ENCODE measurements around the gene ANO2.
"Not testable (repeated sequence)": the region's sequence is repeated elsewhere in the genome, so short reads cannot be mapped to it uniquely, and the experiment has no call there.

Gene ANO2

DNA sequence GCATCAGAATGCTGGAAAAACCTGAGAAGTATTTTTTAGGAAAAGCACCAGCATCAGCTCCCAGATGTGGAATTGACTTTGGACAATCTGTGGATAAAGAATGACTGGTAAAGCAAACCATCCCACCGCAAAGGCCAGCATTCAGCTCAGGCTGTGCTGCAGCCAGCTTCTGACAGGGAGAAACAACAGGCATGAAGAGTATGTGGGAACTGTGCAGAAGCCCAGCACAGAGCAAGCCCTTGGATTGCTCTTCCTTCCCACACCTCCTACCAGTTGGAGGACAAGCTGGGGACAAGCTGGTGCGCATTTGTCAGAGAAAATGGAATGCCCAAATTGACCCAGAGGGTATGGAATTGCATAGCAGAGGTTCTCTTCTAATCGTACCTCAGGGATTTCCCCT, 228.1 kb downstream of the ANO2 start:
- no peak for DNase-seq

DNA sequence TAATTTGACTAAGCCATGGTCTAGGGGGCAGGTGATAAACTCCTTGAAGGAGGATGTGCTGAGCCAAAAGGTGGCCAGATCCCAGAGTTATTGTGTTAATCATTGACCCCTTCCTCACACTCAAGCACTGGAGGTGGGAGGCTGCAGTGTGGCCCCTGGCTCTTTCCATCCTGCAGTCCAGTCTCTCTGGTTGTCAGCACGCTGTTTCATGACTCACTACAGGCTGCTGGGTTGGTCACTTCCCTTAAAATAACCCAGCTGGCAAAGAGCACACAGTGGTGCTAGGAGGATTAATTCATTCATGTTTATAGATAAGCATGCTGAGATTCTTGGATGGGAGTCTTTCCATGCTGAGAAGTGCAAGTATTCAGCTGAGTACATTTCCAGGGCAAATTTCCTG, 228.9 kb downstream of the ANO2 start:
- no peak for DNase-seq

DNA sequence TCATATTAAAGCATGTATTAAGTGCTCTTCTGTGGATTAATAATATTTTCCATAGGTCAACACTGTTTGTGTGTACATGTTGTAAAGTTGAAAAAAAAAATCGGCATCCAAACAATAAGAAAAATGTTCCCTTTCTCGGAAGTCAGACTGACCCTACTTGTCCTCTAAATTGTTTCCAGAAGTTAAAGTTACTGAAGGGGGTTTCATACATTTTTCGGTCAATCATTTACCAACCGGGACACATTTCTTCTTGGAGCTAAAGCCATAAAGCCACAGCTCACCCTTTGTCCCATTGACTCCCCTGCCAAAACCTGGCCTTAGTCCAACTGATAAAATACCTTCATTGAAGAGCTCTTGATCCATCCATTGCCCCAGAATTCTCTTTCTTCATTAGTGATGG, 230.0 kb downstream of the ANO2 start:
- DNase-seq: no peak

DNA sequence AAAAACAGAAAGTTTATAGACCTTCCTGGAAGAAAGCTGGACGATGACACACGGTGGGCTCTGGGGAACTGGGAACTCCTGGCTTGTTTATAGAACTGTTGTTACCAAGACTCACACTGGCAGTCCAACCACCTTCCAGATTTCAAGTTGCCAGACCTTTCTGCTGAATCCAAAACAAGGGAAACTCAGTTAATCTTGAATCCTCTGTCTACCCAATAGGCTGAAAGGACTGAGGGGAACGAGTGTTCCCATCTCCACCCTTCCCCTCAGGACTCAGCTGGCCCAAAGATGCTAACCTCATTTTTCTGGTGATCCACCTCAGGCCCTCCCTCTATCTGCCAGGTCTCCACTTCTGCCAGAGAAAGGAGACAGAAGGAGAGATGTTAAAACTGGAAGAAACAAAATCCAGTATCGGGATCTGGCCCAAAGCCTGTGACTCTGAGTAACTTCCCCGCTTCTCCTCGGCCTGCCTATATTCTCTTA, 231.4 kb downstream of the ANO2 start:
- no peak for DNase-seq

DNA sequence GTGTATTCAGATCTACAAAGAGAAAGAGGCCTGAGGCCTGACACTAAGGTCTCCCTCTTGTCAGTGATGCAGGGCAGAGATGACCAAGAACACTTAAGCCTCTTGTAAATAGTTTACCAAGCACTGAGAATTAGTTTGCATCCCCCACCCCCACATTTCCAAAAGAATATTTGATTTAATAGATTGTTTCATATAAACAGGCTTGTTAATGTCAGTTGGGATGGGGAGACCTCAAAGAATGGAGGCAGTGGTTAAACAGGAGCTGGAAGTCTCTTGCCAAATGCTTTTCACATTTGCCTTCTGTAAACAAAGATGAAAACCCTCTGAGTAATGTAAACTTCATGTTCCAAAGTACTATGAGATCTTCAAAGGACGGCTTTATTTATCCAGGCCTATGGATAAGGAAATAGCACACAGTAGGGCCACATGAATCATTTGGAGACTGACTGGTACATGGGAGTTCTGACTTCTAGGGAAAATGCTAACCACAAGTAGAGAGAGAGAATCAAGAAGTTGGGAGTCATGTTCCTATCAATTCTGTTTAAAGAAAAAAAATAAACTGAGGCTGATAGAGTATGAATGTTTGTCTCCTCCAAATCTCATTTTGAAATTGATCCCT, 234.7 kb downstream of the ANO2 start:
- DNase-seq: no peak

DNA sequence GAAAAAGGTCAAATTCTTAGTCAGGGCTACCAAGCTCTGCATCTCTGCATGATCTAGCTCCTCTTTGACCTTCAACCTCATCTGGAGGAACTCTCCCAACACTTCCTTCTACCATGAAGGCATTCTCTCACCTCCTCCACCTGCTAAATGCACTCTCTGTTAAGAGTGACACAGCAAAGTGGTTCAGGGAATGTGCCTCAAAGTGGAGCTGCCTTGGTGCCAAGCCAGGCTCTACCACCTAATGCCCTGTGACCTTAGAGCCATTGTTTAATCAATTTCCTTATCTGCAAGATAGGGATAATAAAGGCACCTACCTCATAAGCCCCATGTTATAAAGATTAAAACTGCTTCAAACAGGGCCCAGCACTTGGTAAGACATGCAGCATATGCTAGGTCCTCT, 236.7 kb downstream of the ANO2 start:
- no peak for DNase-seq

DNA sequence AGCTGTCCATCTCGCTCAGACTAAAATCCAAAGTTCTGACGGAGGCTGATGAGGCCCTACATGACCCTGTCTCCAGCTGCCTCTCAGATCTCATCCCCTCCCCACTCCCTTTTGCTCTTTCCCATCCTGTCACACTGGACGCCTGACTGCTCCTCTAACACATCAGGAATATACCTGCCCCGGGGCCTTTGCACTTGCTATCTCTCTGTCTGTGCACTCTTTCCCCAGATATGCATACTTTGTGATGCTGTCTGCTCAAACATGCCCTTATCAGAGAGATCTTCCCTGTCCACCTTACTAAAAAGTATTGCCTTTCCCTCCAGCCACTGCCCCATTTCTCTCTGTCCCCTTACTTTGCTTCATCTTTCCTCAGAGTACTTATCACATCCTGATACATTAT, 238.8 kb downstream of the ANO2 start:
- DNase-seq: no peak

DNA sequence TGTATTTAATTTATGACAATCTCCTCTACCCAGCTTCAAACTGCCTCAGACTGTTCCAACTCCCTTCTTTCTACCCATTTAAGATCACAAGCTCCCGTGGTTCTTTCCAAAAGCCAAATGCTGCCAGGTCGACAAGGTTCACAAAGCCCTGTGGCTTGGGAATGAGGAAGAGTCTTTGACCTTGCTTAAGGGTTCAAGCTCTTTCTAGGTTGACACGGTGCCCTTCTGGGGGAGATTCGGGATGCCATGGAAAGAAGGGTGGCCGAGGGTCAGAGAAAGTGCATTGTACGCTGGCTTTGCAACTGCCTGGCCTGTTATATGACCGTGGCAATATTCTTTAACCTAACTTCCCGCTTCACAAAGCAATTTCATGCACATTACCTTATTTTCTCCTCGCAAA, 239.3 kb downstream of the ANO2 start:
- DNase-seq: no peak

DNA sequence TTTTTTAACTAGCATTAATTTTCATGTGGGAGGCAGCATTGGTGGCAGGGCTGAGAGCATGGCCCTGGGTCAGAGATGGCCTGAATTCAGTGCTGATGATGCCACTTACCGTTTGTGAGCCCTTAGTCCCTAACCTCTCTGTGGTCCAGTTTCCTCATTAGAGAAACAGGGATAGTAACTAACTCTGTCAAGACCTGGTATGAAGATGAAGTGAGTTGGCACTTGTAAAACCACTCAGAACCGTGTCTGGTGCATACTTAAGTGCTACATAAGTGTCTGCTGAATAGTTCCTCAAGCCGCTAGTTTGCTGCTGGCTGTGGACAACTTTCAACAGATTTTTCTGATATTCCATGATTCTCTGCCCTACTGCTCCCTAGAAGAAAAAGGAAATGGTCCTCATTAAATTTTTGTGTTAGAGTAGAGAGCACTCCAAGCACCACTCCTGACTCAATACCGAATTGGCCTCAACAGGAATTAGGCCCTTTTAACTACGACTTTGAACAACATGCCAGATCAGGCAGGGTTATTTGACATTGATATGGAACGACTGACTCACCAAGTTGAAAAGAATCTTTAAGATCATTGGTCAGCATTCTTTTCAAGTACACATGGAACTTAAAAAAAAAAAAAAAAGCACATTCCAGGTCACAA, 250.2 kb downstream of the ANO2 start:
- DNase-seq: no peak

DNA sequence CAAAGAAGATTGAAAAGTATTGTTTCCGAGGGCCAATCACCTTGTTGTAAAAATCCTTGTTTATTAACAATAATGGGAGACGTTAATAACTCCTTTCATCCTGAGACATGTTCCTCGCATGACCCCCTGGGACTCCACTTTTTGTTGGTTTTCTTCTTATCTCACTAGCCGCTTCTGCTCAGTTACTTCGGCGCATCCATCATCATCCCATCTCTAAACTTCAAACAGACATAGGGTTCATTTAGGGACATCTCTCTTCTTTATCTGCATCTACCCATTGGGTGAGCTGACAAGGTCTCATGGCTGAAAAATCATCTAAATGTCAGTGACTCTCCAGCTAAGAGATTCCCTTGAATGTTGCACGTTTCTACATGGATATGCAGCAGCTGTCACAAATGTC, 252.2 kb downstream of the ANO2 start:
- no peak for DNase-seq

DNA sequence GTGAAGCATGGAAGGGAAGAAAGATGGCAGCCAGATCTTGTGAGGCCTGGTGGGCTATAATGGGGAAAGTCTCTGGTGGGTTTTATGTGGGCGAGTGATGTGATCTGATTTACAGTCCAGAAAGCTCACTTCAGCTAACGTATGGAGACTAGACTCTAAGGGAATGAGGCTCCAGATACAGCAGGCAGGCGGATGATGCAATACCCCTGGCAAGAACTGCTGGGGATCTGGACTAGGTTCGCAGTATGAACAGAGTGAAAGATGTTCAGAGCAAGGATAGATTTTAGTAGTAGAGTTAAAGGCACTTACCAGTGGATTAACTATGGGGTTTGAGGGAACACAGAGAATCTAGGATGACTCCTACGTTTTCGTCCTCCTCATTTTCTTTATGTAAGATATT, 253.1 kb downstream of the ANO2 start:
- DNase-seq: no peak

DNA sequence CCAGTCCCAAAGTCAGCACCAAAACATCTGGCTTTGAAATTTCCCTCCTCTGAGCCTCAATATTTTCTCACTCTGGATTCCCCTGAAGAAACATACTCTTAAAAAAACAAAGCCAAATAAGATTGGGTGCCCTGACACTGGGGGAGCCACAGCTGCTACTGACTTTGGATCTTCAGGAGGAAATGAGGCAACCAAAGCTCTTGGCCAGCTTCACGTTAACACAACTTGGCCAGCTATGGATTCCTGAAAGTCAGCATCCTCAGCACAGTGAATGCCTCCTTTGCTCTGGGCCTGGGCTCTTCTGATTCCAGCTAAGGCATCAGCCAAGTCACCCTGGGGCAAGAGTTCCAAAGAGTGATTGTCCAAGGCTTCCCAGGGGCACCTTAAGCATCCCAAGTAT, 254.8 kb downstream of the ANO2 start:
- no peak for DNase-seq

DNA sequence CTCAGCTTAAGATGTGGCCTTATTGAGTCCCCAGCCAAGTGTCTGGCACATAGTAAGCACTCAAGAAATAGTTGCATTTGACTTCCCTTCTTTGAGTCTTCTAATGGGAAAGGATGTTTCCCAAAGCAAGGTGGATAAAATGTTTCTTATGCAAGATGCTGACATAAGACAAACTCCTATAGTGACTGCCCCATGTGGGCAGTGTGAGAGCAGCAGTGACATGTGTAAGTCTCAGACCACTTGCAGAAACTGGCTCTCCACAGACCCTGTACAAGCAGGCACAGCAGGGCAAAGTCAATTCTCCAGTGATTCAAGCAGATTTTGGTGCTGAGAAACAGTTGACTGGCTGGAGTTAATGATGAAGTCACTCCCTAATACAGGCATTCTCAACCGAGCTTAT, 255.3 kb downstream of the ANO2 start:
- DNase-seq: no peak

DNA sequence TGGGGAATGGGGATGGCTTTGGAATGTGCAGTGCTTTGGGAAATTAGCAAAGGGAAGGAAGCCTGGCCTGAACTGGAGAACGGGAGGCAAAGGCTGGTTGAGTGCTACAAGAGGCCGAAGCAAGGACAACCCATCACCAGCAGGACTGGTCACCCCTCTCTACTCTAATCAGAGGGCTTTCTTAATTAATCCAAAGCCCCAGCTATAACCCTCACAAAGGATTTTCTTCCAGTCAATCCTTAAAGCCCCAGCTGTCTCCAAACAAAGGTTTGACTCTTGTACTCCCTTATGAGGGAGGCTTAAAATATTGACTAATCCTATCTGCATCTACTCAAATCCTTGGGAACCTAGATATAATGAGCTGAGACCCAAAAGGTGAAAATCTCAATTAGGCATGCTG, 256.8 kb downstream of the ANO2 start:
- no peak for DNase-seq

DNA sequence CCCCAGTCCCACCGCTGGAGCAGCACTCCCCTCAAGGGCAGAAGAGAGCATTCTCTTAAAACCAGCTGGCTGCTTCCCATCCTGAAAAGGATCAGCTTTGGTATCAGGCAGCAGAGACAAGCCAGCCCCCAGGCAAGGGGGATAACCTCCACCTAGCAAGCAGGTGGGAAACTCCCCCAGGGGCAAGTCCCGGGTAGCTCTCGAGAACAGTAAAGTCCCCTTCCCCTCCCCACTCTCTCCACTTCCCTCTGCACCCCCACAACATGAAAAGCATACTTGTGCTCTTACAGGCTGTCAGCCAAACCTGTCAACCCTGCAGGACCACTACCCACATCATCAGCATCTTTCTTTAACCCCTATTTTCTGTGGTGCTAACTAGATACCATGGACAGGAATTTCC, 259.1 kb downstream of the ANO2 start:
- DNase-seq: no peak

DNA sequence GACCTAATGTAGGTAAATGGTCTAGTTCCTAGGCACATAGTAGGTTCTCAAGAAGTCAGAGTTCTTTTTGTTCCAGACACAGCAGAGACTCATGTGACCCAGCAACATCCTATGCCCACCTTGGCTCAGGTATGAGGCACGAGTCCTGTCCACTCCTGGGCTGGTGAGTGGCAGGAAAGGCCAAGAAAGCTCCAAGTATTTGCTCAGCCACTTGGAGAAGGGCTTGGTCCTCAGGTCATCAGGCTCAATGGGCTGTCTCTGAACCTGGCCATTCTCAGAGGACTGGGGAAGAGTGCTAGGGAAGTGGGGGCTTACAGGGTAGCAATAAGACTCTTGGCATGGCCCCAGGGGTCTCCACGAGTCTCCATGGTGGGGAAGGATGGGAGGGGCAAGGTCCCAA, 260.1 kb downstream of the ANO2 start:
- no peak for DNase-seq

DNA sequence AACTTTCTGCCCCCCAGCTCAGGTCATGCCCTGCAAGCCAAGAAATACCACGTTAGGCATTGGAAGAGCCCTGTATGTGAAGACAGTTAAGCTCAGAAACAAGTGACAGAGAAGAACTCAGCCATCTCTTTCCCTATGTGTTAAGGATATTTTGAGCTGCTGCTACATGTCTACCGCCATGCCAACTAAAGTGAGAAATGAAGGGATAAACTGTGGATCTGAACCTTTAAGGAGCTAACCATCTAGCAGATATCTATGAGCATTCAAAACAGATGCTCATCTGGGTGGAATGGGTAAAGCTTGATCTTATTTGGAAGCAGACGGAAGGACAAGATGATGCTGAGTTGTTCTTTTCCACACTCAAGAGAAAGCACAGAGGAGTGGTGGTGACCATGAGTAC, 262.5 kb downstream of the ANO2 start:
- no peak for DNase-seq

DNA sequence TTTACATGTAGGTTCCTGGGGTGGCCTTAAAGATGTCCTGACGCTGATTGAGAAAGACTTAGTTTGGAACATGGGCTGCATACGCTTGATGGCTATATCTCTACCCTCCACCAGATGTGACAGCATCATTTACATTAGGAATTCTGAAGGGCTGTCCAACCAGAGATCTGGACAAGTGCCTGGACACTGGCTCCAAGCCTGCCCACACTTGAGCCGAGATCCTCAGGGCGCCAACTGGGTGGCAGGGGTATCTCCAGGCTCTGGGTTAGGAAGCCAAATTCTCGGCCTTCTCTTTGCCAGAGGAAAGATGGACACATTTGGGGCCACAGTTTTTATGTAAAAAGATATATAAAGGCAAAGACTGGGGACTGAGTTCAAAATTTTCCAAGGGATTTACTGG, 266.9 kb downstream of the ANO2 start:
- no peak for DNase-seq

DNA sequence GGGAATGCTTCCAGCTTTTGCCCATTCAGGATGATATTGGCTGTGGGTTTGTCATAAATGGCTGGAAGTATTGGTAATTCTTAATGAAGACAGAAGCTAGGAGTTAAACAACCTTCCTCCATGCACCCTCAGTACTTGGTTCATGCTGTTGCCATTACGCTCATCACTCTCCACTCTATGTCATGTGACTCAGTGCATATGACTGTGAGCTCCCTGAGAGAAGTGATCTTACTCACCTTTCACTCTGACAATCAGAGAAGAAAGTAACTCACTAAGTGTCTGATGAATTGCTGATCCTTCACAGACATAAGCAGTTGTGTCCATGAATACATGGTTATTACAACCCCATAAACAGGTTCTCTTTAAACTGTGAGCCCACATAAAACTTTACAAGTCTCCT, 275.4 kb downstream of the ANO2 start:
- not testable (repeated sequence) for DNase-seq

DNA sequence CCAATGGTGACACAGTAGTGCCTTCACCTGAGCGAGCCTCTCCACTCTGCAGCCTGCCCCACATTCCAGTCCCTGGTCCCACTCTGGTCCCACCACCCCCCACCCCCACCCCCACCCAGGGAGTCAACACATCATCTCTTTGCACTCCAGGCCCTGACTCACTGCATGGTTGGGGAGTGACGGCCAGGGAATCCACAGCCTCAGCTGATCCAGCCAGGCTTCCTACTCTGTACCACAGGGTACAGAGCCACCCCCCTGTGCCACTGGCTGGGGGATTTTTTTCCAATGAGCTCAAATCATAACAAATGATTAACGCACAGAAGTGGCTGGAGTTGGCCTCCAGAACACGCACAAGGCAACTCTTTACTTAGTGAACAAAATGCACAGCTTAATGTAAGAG, 279.4 kb downstream of the ANO2 start:
- no peak for DNase-seq

DNA sequence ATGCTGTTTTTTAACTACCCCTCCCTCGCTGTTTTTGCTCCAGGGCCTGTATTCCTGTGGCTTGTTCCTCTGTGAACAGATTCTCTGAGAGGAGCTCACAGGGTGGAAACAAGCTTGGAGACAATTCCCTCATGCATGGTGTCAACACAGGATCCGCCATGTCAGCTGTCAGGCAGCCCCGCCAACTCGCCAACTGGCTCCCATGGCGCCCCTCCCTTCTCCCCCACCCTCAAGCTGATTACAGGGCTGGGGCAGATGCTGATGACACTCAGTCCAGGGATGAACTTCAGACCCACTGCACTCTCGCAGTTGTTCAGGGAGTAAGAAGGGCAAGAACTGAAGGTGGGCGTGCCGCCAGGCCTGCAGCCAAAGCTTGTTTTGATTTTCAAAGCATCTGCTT, 283.2 kb downstream of the ANO2 start:
- DNase-seq: no peak

DNA sequence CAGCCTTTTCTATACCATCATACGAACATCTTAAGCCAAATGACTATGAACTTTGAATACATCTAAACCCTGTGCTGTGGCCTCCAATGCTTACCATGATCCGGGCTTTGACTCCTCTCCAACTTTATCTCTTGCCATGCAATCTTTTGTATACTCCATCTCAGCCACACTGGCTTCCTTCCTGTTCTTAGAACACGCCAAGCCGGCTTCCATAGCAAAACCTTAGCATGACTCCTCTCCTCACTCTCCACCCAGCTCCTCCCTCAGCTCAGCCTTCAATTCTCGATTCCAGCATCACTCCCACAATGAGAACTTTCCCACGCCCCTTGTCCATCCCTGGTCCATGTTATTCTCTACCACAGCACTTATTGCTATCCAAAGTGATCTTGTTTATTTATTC, 284.8 kb downstream of the ANO2 start:
- no peak for DNase-seq

DNA sequence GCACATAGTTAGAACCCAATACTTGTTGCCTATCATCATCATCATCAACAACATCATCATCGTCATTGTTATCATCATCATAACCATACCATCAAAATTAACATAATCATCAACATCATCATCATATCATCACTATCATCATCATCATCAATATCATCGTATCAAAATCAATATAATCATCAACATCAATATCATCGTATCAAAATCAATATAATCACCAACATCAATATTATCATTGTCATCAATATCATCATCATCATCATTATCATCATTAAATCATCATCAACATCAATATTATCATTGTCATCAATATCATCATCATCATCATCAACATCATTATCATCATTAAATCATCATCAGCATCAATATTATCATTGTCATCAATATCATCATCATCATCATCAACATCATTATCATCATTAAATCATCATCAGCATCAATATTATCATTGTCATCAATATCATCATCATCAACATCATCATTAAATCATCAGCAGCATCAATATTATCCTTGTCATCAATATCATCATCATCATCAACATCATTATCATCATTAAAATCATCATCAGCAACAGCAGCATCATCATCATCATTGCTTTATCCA, 286.6 kb downstream of the ANO2 start:
- not testable (repeated sequence) for DNase-seq

DNA sequence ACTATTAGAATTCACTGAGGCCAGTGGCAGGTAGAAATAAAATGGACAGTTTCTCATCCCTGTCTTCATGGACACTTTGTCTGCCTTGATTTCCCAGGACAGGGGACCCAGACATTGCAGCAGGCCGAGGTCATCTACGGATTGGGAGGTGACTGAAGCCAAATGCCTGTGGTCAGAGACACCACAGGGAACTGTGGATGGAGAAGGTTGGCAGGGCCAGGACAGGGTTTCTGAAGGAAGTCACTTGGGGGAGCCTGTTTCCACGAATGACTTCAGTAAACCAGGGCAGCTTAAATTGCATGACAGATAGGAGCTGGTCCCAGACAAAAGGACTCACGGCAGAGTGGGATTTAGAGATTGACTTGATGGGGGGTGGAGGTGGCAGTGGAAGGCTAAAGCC, 288.2 kb downstream of the ANO2 start:
- DNase-seq: no peak

DNA sequence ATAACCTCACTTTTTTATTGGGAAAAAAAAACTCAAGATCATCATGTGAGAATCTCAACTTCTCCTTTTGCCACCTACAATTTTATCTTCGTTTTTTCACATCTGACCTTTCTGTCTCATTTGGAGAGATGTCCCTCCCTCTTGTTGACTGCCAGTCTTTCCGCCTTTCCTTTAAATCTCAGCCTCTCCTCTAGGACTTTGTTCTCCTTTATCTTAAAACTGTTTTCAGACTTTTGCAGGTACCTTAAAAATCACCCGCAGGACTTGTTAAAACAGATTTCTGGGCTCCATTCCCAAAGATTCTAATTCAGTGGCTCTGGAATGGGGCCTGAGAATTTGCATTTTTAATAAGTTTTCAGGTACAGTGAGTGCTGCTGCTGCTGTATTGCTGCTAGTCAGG, 289.9 kb downstream of the ANO2 start:
- DNase-seq: no peak

All from stimulated activated CD8-positive, alpha-beta memory T cell treated with anti-CD3 and anti-CD28 coated beads, Interleukin-4, amount 100 ng/mL, for 48 hours (primary cell).